Retina (tissue), 1 donor: ENCODE measurements around the gene SLIT3.

Source experiments
- DNase-seq: peaks from one replicate; pipeline ENCODE4 v3.0.0-alpha.2; 2016

The SLIT3 gene

GRCh38 chr5:168908207-168908606 lies 392.7 kb downstream of the SLIT3 start:
- DNase-seq, result no peak

- DNase-seq, result no peak
These were observed 397.9 kb downstream of the SLIT3 start for GRCh38 chr5:168903061-168903460.

GRCh38 chr5:168899673-168900072 lies 401.3 kb downstream of the SLIT3 start:
- no peak for DNase-seq

GRCh38 chr5:168899264-168899663 lies 401.7 kb downstream of the SLIT3 start:
- DNase-seq, result no peak

GRCh38 chr5:168898247-168898911 lies 402.6 kb downstream of the SLIT3 start:
- DNase-seq, result no peak

GRCh38 chr5:168897387-168898122 lies 403.4 kb downstream of the SLIT3 start:
- no peak for DNase-seq

- DNase-seq, result no peak
These were observed 405.5 kb downstream of the SLIT3 start for GRCh38 chr5:168895295-168896071.

GRCh38 chr5:168893283-168893682 lies 407.7 kb downstream of the SLIT3 start:
- peak; percentile 65 for DNase-seq

- peak; percentile 60 for DNase-seq
These were observed 408.2 kb downstream of the SLIT3 start for GRCh38 chr5:168892618-168893186.

- DNase-seq, result no peak
These were observed 409.8 kb downstream of the SLIT3 start for GRCh38 chr5:168890816-168891812.

- DNase-seq, result no peak
These were observed 411.9 kb downstream of the SLIT3 start for GRCh38 chr5:168889039-168889438.

- DNase-seq, result no peak
These were observed 413.0 kb downstream of the SLIT3 start for GRCh38 chr5:168887931-168888330.

GRCh38 chr5:168886157-168886556 lies 414.8 kb downstream of the SLIT3 start:
- DNase-seq, result no peak

GRCh38 chr5:168885324-168886120 lies 415.4 kb downstream of the SLIT3 start:
- peak; percentile 79 for DNase-seq

- peak; percentile 60 for DNase-seq
These were observed 416.9 kb downstream of the SLIT3 start for GRCh38 chr5:168883991-168884390.

GRCh38 chr5:168883281-168883741 lies 417.6 kb downstream of the SLIT3 start:
- DNase-seq, result peak; percentile 80

- no peak for DNase-seq
These were observed 418.7 kb downstream of the SLIT3 start for GRCh38 chr5:168882283-168882682.

GRCh38 chr5:168881427-168882149 lies 419.4 kb downstream of the SLIT3 start:
- no peak for DNase-seq

GRCh38 chr5:168879929-168880328 lies 421.0 kb downstream of the SLIT3 start:
- no peak for DNase-seq

- DNase-seq, result no peak
These were observed 421.6 kb downstream of the SLIT3 start for GRCh38 chr5:168879331-168879730.
